GM12878 (cell line): ENCODE measurements around the gene DMAC2. TPM values are rescaled to one million over a fixed set of nuclear protein-coding genes. Genes with fewer than 3 reads are reported as not detected.
A peak's percentile ranks its signal among the peaks of the same experiment; 100 is the strongest.
"Not testable (repeated sequence)": the region's sequence is repeated elsewhere in the genome, so short reads cannot be mapped to it uniquely, and the experiment has no call there.

Experiments
- ATAC-seq: fragments of 200-7000 bp; cut with Tn5 transposase; 3 replicates; pipeline ENCODE4 v1.9.1; 2020; ENCODE audit warnings: mild to moderate bottlenecking, moderate library complexity
- BruUV-seq: library from RNA; stranded (reverse); fragments of 400-500 nt; replicated peaks from 2 replicates; lab custom pipeline; 2021; lab: Mats Ljungman, UMichigan
- CTCF ChIA-PET: fragments of 300-600 bp; sonication (Branson Sonifier 250); formaldehyde crosslinking; extraction: SDS; loops from one replicate; lab custom pipeline; 2021; ENCODE audit warnings: inconsistent platforms; lab: Yijun Ruan, JAX
- POLR2A ChIA-PET: fragments of 350-600 bp; formaldehyde crosslinking; extraction: SDS; loops from one replicate; lab custom pipeline; 2021; ENCODE audit warnings: inconsistent platforms; lab: Charles Lee
- RAD21 ChIA-PET: fragments of 300-600 bp; sonication (Branson Sonifier 250); formaldehyde crosslinking; loops from one replicate; lab custom pipeline; 2023; ENCODE audit warnings: antibody characterized with exemption; ENCODE audit not compliant: unreplicated experiment; lab: Charles Lee
- SMC1A ChIA-PET: fragments of 300-600 bp; sonication (Branson Sonifier 250); formaldehyde crosslinking; loops from one replicate; lab custom pipeline; 2023; ENCODE audit not compliant: unreplicated experiment, uncharacterized antibody; lab: Charles Lee
- DNase-seq: peaks from one replicate; pipeline ENCODE4 v3.0.0-alpha.2; 2011; ENCODE audit warnings: low read depth, low spot score
- FAIRE-seq: peaks from 3 replicates; lab custom pipeline; 2011; peaks lifted over from hg19 to GRCh38; lab: Jason Lieb, UNC
- H2AFZ ChIP-seq: 2 replicates; pipeline ENCODE4 v1.6.0; 2011; ENCODE audit warnings: low read depth, low read length, control low read depth; ENCODE audit not compliant: control insufficient read depth
- H3K27ac ChIP-seq: 2 replicates; pipeline ENCODE4 v1.5.1; 2011; ENCODE audit warnings: control low read depth; ENCODE audit not compliant: control insufficient read depth, insufficient read depth
- H3K27me3 ChIP-seq, 2 experiments: replicated peaks in 1 of 2; 2 replicates each; pipeline versions ENCODE4 v1.6.0 to v1.6.1; 2011; ENCODE audit warnings: low read length in 1 of 2; ENCODE audit not compliant: control insufficient read depth in 2 of 2, insufficient read depth in 2 of 2
- H3K36me3 ChIP-seq, 2 experiments: 2 replicates each; pipeline ENCODE4 v1.5.1; 2011; ENCODE audit warnings: low read length in 1 of 2; ENCODE audit not compliant: control insufficient read depth in 2 of 2, insufficient read depth in 2 of 2
- H3K4me1 ChIP-seq: 2 replicates; pipeline ENCODE4 v1.6.1; 2011; ENCODE audit warnings: mild to moderate bottlenecking, low read length, moderate library complexity, mixed read lengths; ENCODE audit not compliant: control insufficient read depth, insufficient read depth
- H3K4me2 ChIP-seq: 2 replicates; pipeline ENCODE4 v1.6.0; 2011; ENCODE audit warnings: control low read depth; ENCODE audit not compliant: control insufficient read depth, insufficient read depth
- H3K4me3 ChIP-seq: fragments of 200-600 bp; sonication (generic); 2 replicates; pipeline ENCODE4 v1.5.1; 2016
- H3K79me2 ChIP-seq: 2 replicates; pipeline ENCODE4 v1.6.0; 2011; ENCODE audit warnings: low read length; ENCODE audit not compliant: control insufficient read depth, insufficient read depth
- H3K9ac ChIP-seq: 2 replicates; pipeline ENCODE4 v1.8.0; 2011; ENCODE audit warnings: low read length, control low read depth, mixed read lengths; ENCODE audit not compliant: control insufficient read depth, insufficient read depth
- H3K9me3 ChIP-seq: replicated peaks from 3 replicates; pipeline ENCODE4 v1.5.1; 2011; ENCODE audit warnings: mild to moderate bottlenecking, low read length; ENCODE audit not compliant: control insufficient read depth, insufficient read depth
- H4K20me1 ChIP-seq: 2 replicates; pipeline ENCODE4 v1.6.0; 2011; ENCODE audit not compliant: control insufficient read depth, insufficient read depth
- ATF7 ChIP-seq: fragments of 450-650 bp; IDR thresholded peaks from 2 replicates; pipeline ENCODE4 v1.6.1; 2016; ENCODE audit warnings: low read depth, mild to moderate bottlenecking
- BHLHE40 ChIP-seq, 2 experiments: fragments of 450-650 bp in 1 of 2; IDR thresholded peaks; 2 replicates each; pipeline ENCODE4 v1.6.1; 2011 to 2017; ENCODE audit warnings: low read depth in 2 of 2, borderline replicate concordance in 1 of 2, improper control_type of control experiment in 1 of 2, low read length in 1 of 2, mild to moderate bottlenecking in 1 of 2
- DPF2 ChIP-seq: fragments of 450-650 bp; IDR thresholded peaks from 2 replicates; pipeline ENCODE4 v1.6.1; 2017; ENCODE audit warnings: mild to moderate bottlenecking
- IKZF1 ChIP-seq: fragments of 450-650 bp; conservative IDR thresholded peaks from 2 replicates; pipeline ENCODE4 v1.6.1; 2017; ENCODE audit warnings: antibody characterized with exemption, mild to moderate bottlenecking
- IKZF2 ChIP-seq, 2 experiments: fragments of 450-650 bp; IDR thresholded peaks; 2 replicates each; pipeline ENCODE4 v1.6.1; 2017; ENCODE audit warnings: mild to moderate bottlenecking in 2 of 2, moderate library complexity in 2 of 2
- IRF4 ChIP-seq: IDR thresholded peaks from 2 replicates; pipeline ENCODE4 v1.6.1; 2011; ENCODE audit warnings: low read depth, low read length
- MEF2B ChIP-seq: fragments of 450-650 bp; IDR thresholded peaks from 2 replicates; pipeline ENCODE4 v1.6.1; 2018; ENCODE audit warnings: mild to moderate bottlenecking, moderate library complexity; ENCODE audit not compliant: partially characterized antibody, poor library complexity, severe bottlenecking
- MTA2 ChIP-seq: fragments of 450-650 bp; IDR thresholded peaks from 2 replicates; pipeline ENCODE4 v1.6.1; 2016; ENCODE audit warnings: low read depth, mild to moderate bottlenecking, moderate library complexity
- NBN ChIP-seq: fragments of 450-650 bp; IDR thresholded peaks from 2 replicates; pipeline ENCODE4 v1.6.1; 2016
- NFXL1 ChIP-seq: fragments of 450-650 bp; IDR thresholded peaks from 2 replicates; pipeline ENCODE4 v1.6.1; 2017; ENCODE audit warnings: antibody characterized with exemption, mild to moderate bottlenecking, borderline replicate concordance
- NR2C1 ChIP-seq: fragments of 450-650 bp; IDR thresholded peaks from 2 replicates; pipeline ENCODE4 v1.6.1; 2017; ENCODE audit warnings: antibody characterized with exemption, mild to moderate bottlenecking, moderate library complexity
- NR2F1 ChIP-seq: fragments of 450-650 bp; conservative IDR thresholded peaks from 2 replicates; pipeline ENCODE4 v1.6.1; 2017; ENCODE audit warnings: mild to moderate bottlenecking
- PKNOX1 ChIP-seq: fragments of 450-650 bp; IDR thresholded peaks from 2 replicates; pipeline ENCODE4 v1.6.1; 2016; ENCODE audit warnings: mild to moderate bottlenecking
- RELB ChIP-seq: fragments of 450-650 bp; IDR thresholded peaks from 2 replicates; pipeline ENCODE4 v1.6.1; 2017; ENCODE audit warnings: low read depth, mild to moderate bottlenecking, moderate library complexity
- RUNX3 ChIP-seq: IDR thresholded peaks from 2 replicates; pipeline ENCODE4 v1.6.1; 2012; ENCODE audit warnings: low read length, inconsistent platforms
- SKIL ChIP-seq: fragments of 450-650 bp; IDR thresholded peaks from 2 replicates; pipeline ENCODE4 v1.6.1; 2017; ENCODE audit warnings: mild to moderate bottlenecking, low read depth, inconsistent platforms; ENCODE audit not compliant: poor library complexity, severe bottlenecking
- ZSCAN29 ChIP-seq: fragments of 450-650 bp; IDR thresholded peaks from 2 replicates; pipeline ENCODE4 v1.6.1; 2017; ENCODE audit warnings: mild to moderate bottlenecking, moderate library complexity
- WGBS: methylation state at CpG from one replicate; pipeline ENCODE4 v1.1.6; 2016; ENCODE audit warnings: low lambda C conversion rate; ENCODE audit not compliant: insufficient replicate concordance, insufficient coverage; ENCODE audit errors: missing lambda C conversion rate; 5-methylcytosine and 5-hydroxymethylcytosine counted together
- in situ Hi-C: fragments of 300-500 bp; cut with MboI; formaldehyde crosslinking; loops from 9 replicates; pipeline ENCODE4 v1.14.3; 2018; ENCODE audit warnings: mixed read lengths
- intact Hi-C: fragments of 100-400 bp; cut with micrococcal nuclease; formaldehyde crosslinking; loops from one replicate; pipeline ENCODE4 v1.14.2; 2022; ENCODE audit not compliant: unreplicated experiment
- polyA plus RNA-seq, 11 experiments: library from polyadenylated mRNA; depleted of rRNA in 4 of 11; unstranded in 6 of 11; stranded (reverse) in 5 of 11; fragments of >200 nt; fragmentation: Nextera tagmentation in 4 of 11; fragmentation: Illumina TruSeq in 1 of 11; extraction: Ambion mirVana in 4 of 11; extraction: Trizol in 1 of 11; gene quantifications; 1 replicate in 1 of 11; 2 replicates in 10 of 11; pipeline versions ENCODE4 v1.2.1 to v1.2.3, GENCODE V29; 2011 to 2016; ENCODE audit warnings: inconsistent platforms in 2 of 11, missing spikeins in 2 of 11, low read depth in 1 of 11
- total RNA-seq, 4 experiments: library from RNA; depleted of rRNA in 3 of 4; stranded (reverse); fragments of >200 nt in 3 of 4; fragmentation: Illumina TruSeq in 1 of 4; extraction: Trizol in 1 of 4; gene quantifications; 2 replicates each; pipeline versions ENCODE4 v1.2.1 to v1.2.3, GENCODE V29; 2013 to 2021

DMAC2 gene
- total and polyA plus RNA-seq, 10 of the 15 experiments (the other 5 are each of a cell fraction or from before 2014, with no cell fraction given): 10.8 to 57.2 (median 42.7) TPM

GRCh38 chr19:41476583-41476982 lies 36.9 kb upstream of the DMAC2 start (continued):
- TF ChIP-seq NFXL1: no peak
- TF ChIP-seq NR2C1: no peak
- no peak for TF ChIP-seq ZSCAN29

GRCh38 chr19:41463257-41464256 lies 23.8 kb upstream of the DMAC2 start:
- RAD21 ChIA-PET: interaction anchor here (1.0 kb wide), 1 partner anchor 16 kb away, joined by 3 read pairs; no protein-coding TSS in a partner anchor
- intact Hi-C loops, H2AFZ ChIP-seq, H3K79me2 ChIP-seq, FAIRE-seq, H3K27me3 ChIP-seq, H3K36me3 ChIP-seq, H3K9ac ChIP-seq, H4K20me1 ChIP-seq, BruUV-seq, H3K9me3 ChIP-seq, in situ Hi-C loops: not testable (repeated sequence)
- Histone ChIP-seq H3K4me3 (peak overlapping the region; percentile 46; the same call in 1 of the 2 replicates), H3K4me2 (peak overlapping the region; percentile 82), H3K27ac (peak overlapping the region; percentile 17; the same call in 1 of the 2 replicates), H3K4me1 (peaks cover 17% of the 10 kb centered on the region)
- CTCF ChIA-PET: interaction anchor here (0.7 kb wide), 1 partner anchor 53 kb away, joined by 3 read pairs; no protein-coding TSS in a partner anchor
- ATAC-seq (peak; percentile 77), DNase-seq (peak; percentile 20)
- WGBS: 27% methylated on average over 22 of the region's 22 CpGs
- SMC1A ChIA-PET: interaction anchor here (1.0 kb wide), 2 partner anchors 90 to 103 kb away, joined by 3 read pairs; no protein-coding TSS in a partner anchor
- POLR2A ChIA-PET: interaction anchor here (1.0 kb wide), 1 partner anchor 11 kb away, joined by 3 read pairs; no protein-coding TSS in a partner anchor
- TF ChIP-seq RUNX3: peak; percentile 16; the same call in 1 of the 2 replicates
- TF ChIP-seq PKNOX1: peak; percentile 63; the same call in 1 of the 2 replicates
- peak; percentile 41 to 86; a peak in 3 of 4 replicates for TF ChIP-seq BHLHE40 (IDR thresholded peaks at IDR 0.05; ENCODE audit: borderline replicate concordance in 1 of 2, low read depth in 2 of 2, low read length in 1 of 2)
- peak; percentile 72 for TF ChIP-seq DPF2
- peak; percentile 87 for TF ChIP-seq SKIL
- peak; percentile 69 for TF ChIP-seq IKZF1
- peak; percentile 45 for TF ChIP-seq MEF2B
- TF ChIP-seq NBN: 0 out of 2 replicates have a peak, but pooled peaks have one; percentile 56
- peak; percentile 72 for TF ChIP-seq RELB
- TF ChIP-seq ATF7: peak; percentile 20; the same call in 1 of the 2 replicates
- peak; percentile 39; the same call in 1 of the 2 replicates for TF ChIP-seq IRF4
- peak; percentile 51; the same call in 1 of the 2 replicates for TF ChIP-seq MTA2
- peak; percentile 76 for TF ChIP-seq NR2F1
- TF ChIP-seq IKZF2 (IDR thresholded peaks at IDR 0.05): peak; percentile 77 to 81
